GM12878 (cell line): ENCODE data around the gene CIRBP.

Experiments
- BHLHE40 ChIP-seq, 2 experiments: fragments of 450-650 bp in 1 of 2; IDR thresholded peaks; 2 replicates each; pipeline ENCODE4 v1.6.1; 2011 to 2017; ENCODE audit warnings: low read depth in 2 of 2, borderline replicate concordance in 1 of 2, improper control_type of control experiment in 1 of 2, low read length in 1 of 2, mild to moderate bottlenecking in 1 of 2
- HDAC6 ChIP-seq: fragments of 200-600 bp; sonication (generic); IDR thresholded peaks from one replicate; pipeline ENCODE4 v1.8.0; 2017; ENCODE audit warnings: antibody characterized with exemption; ENCODE audit not compliant: unreplicated experiment
- JUND ChIP-seq: IDR thresholded peaks from 2 replicates; pipeline ENCODE4 v1.6.1; 2012; ENCODE audit warnings: low read depth, mild to moderate bottlenecking, low read length, improper control_type of control experiment, moderate library complexity
- NR2F1 ChIP-seq: fragments of 450-650 bp; conservative IDR thresholded peaks from 2 replicates; pipeline ENCODE4 v1.6.1; 2017; ENCODE audit warnings: mild to moderate bottlenecking
- POLR2A ChIP-seq: IDR thresholded peaks from 2 replicates; pipeline ENCODE4 v1.6.1; 2011; ENCODE audit warnings: low read depth, mild to moderate bottlenecking, low read length
- SIN3A ChIP-seq: IDR thresholded peaks from 2 replicates; pipeline ENCODE4 v1.6.1; 2012; ENCODE audit warnings: low read depth, low read length, improper control_type of control experiment
- ZNF622 ChIP-seq: fragments of 450-650 bp; IDR thresholded peaks from 2 replicates; pipeline ENCODE4 v1.6.1; 2017; ENCODE audit warnings: mild to moderate bottlenecking, inconsistent platforms
- TF ChIP-seq, protein P1 (sequence below), 3 experiments: IDR thresholded peaks in 2 of 3; conservative IDR thresholded peaks in 1 of 3; 2 replicates each; pipeline ENCODE4 v1.5.1; 2011; ENCODE audit warnings: low read depth in 3 of 3, low read length in 3 of 3, mild to moderate bottlenecking in 3 of 3, control low read depth in 2 of 3, moderate library complexity in 2 of 3, inconsistent platforms in 1 of 3, mixed read lengths in 1 of 3; ENCODE audit not compliant: control insufficient read depth in 2 of 3, insufficient read depth in 1 of 3; ENCODE audit errors: extremely low read depth in 1 of 3

DNA sequence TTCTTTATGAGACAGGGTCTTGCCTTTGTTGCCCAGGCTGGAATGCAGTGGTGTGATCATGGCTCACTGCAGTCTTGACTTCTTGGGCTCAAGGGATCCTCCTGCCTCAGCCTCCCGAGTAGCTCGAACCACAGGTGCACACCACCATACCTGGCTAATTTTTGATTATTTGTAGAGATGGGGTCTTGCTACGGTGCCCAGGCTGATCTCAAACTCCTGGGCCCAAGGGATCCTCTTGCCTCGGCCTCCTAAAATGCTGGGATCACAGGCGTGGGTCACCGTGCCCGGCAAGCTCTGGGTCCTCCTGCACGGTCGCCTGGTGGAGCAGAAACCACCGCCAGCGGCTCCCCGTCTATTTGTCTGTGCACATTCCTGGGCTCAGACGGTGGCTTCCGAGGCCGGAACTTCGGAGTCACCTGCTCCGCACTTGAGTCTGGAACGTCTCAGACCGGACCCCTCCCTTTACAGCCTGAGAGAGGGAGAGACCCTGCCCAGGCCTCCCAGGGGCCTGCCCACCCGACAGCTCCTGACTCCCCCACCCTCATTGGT lies 38.7 kb downstream of the CIRBP start:
- TF ChIP-seq ZNF622 = no peak
- TF ChIP-seq JUND = no peak
- TF ChIP-seq, protein P1, sequence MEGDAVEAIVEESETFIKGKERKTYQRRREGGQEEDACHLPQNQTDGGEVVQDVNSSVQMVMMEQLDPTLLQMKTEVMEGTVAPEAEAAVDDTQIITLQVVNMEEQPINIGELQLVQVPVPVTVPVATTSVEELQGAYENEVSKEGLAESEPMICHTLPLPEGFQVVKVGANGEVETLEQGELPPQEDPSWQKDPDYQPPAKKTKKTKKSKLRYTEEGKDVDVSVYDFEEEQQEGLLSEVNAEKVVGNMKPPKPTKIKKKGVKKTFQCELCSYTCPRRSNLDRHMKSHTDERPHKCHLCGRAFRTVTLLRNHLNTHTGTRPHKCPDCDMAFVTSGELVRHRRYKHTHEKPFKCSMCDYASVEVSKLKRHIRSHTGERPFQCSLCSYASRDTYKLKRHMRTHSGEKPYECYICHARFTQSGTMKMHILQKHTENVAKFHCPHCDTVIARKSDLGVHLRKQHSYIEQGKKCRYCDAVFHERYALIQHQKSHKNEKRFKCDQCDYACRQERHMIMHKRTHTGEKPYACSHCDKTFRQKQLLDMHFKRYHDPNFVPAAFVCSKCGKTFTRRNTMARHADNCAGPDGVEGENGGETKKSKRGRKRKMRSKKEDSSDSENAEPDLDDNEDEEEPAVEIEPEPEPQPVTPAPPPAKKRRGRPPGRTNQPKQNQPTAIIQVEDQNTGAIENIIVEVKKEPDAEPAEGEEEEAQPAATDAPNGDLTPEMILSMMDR (IDR thresholded peaks at IDR 0.05 in 2 of 3, conservative IDR thresholded peaks at IDR 0.05 in 1 of 3; ENCODE audit: control insufficient read depth in 2 of 3, extremely low read depth in 1 of 3, insufficient read depth in 1 of 3, low read depth in 3 of 3, low read length in 3 of 3) = no peak
- TF ChIP-seq POLR2A = no peak
- no peak for TF ChIP-seq BHLHE40 (IDR thresholded peaks at IDR 0.05; ENCODE audit: borderline replicate concordance in 1 of 2, low read depth in 2 of 2, low read length in 1 of 2)
- TF ChIP-seq HDAC6 = no peak
- no peak for TF ChIP-seq SIN3A
- TF ChIP-seq NR2F1 = no peak
